SK-N-SH (cell line): ENCODE measurements around the gene IL21R. TPM values are rescaled to one million over a fixed set of nuclear protein-coding genes. Genes with fewer than 3 reads are reported as not detected.

Source experiments
- CTCF ChIA-PET: fragments of 300-600, 350-600 bp; formaldehyde crosslinking; extraction: SDS; loops from one replicate; lab custom pipeline; 2021; lab: Yijun Ruan, JAX
- POLR2A ChIA-PET: fragments of 350-600 bp; sonication (Branson Sonifier 250); formaldehyde crosslinking; extraction: SDS; loops from one replicate; lab custom pipeline; 2020; ENCODE audit warnings: antibody characterized with exemption, inconsistent platforms; lab: Yijun Ruan, JAX
- DNase-seq: peaks from one replicate; pipeline ENCODE4 v3.0.0; 2012
- H2AFZ ChIP-seq: fragments of 200-600 bp; sonication (generic); 2 replicates; pipeline ENCODE4 v1.8.1; 2016; ENCODE audit warnings: antibody characterized with exemption, mild to moderate bottlenecking, low read depth
- H3F3A ChIP-seq: fragments of 200-600 bp; sonication (generic); replicated peaks from 2 replicates; pipeline ENCODE3; 2016; ENCODE audit warnings: antibody characterized with exemption, mild to moderate bottlenecking; ENCODE audit not compliant: insufficient read depth
- H3K27ac ChIP-seq, 2 experiments: fragments of 200-500 bp in 1 of 2; fragments of 200-600 bp in 1 of 2; sonication (Bioruptor generic) in 1 of 2; sonication (generic), shearing (Covaris generic) in 1 of 2; 2 replicates each; pipeline versions ENCODE4 v1.5.1 to v1.6.1; 2014 to 2016; ENCODE audit warnings: low read depth in 2 of 2, inconsistent platforms in 1 of 2, low read length in 1 of 2, mild to moderate bottlenecking in 1 of 2, mixed read lengths in 1 of 2
- H3K27me3 ChIP-seq: fragments of 200-600 bp; sonication (generic), shearing (Covaris generic); 2 replicates; pipeline ENCODE4 v1.6.1; 2016; ENCODE audit warnings: mixed run types; ENCODE audit not compliant: insufficient read depth
- H3K36me3 ChIP-seq, 2 experiments: fragments of 200-500 bp in 1 of 2; fragments of 200-600 bp in 1 of 2; sonication (Bioruptor generic) in 1 of 2; sonication (generic) in 1 of 2; replicated peaks in 1 of 2; 2 replicates each; pipeline versions ENCODE3 to v1.5.1; 2014 to 2016; ENCODE audit warnings: low read length in 1 of 2, mild to moderate bottlenecking in 1 of 2; ENCODE audit not compliant: insufficient read depth in 2 of 2, control insufficient read depth in 1 of 2
- H3K4me1 ChIP-seq, 2 experiments: fragments of 200-500 bp in 1 of 2; fragments of 200-600 bp in 1 of 2; sonication (Bioruptor generic) in 1 of 2; sonication (generic), shearing (Covaris generic) in 1 of 2; 2 replicates each; pipeline versions ENCODE4 v1.5.1 to v1.6.1; 2014 to 2016; ENCODE audit warnings: low read depth in 1 of 2, low read length in 1 of 2, mixed run types in 1 of 2; ENCODE audit not compliant: insufficient read depth in 2 of 2, control insufficient read depth in 1 of 2
- H3K4me2 ChIP-seq: fragments of 200-600 bp; sonication (generic), shearing (Covaris generic); 2 replicates; pipeline ENCODE4 v1.6.1; 2017; ENCODE audit warnings: mixed run types
- H3K4me3 ChIP-seq, 2 experiments: fragments of 200-500 bp in 1 of 2; fragments of 200-600 bp in 1 of 2; sonication (Bioruptor generic) in 1 of 2; sonication (generic), shearing (Covaris generic) in 1 of 2; 2 replicates each; pipeline versions ENCODE4 v1.5.1 to v1.8.1; 2014 to 2016; ENCODE audit warnings: low read depth in 2 of 2, inconsistent platforms in 1 of 2, low read length in 1 of 2, mild to moderate bottlenecking in 1 of 2, mixed read lengths in 1 of 2, moderate library complexity in 1 of 2
- H3K79me2 ChIP-seq: fragments of 200-600 bp; sonication (generic); 2 replicates; pipeline ENCODE4 v1.8.1; 2017; ENCODE audit warnings: mild to moderate bottlenecking; ENCODE audit not compliant: insufficient read depth
- H3K9ac ChIP-seq: fragments of 200-600 bp; sonication (generic); 2 replicates; pipeline ENCODE4 v1.6.1; 2017; ENCODE audit warnings: mixed run types
- H3K9me2 ChIP-seq: fragments of 200-600 bp; sonication (generic); 2 replicates; pipeline ENCODE4 v1.6.1; 2017; ENCODE audit warnings: mixed run types
- H3K9me3 ChIP-seq: fragments of 200-600 bp; sonication (generic); 2 replicates; pipeline ENCODE4 v1.6.1; 2017; ENCODE audit warnings: mixed run types, mild to moderate bottlenecking, moderate library complexity
- H4K20me1 ChIP-seq: fragments of 200-600 bp; sonication (generic); 2 replicates; pipeline ENCODE4 v1.6.1; 2017; ENCODE audit warnings: mild to moderate bottlenecking, mixed run types; ENCODE audit not compliant: insufficient read depth
- CHD2 ChIP-seq: fragments of 150-350 bp; IDR thresholded peaks from 2 replicates; pipeline ENCODE4 v1.6.1; 2018; ENCODE audit warnings: low read length; ENCODE audit not compliant: partially characterized antibody
- EP300 ChIP-seq, 2 experiments: IDR thresholded peaks; 2 replicates each; pipeline versions ENCODE4 v1.4.0 to v1.6.1; 2012; ENCODE audit warnings: borderline replicate concordance in 1 of 2, low read depth in 1 of 2, low read length in 1 of 2
- EZH2phosphoT487 ChIP-seq: fragments of 200-600 bp; sonication (generic); IDR thresholded peaks from 2 replicates; pipeline ENCODE4 v1.6.1; 2017; ENCODE audit warnings: low read depth, mixed run types, mild to moderate bottlenecking, antibody characterized with exemption, moderate library complexity, borderline replicate concordance
- GABPA ChIP-seq: IDR thresholded peaks from 2 replicates; pipeline ENCODE4 v1.4.0; 2012; ENCODE audit warnings: low read depth, mild to moderate bottlenecking
- GATA2 ChIP-seq: sonication (generic); formaldehyde crosslinking; IDR thresholded peaks from 2 replicates; pipeline ENCODE4 v1.5.0; 2020; ENCODE audit warnings: mild to moderate bottlenecking, missing genetic modification reagents
- JUND ChIP-seq: IDR thresholded peaks from 2 replicates; pipeline ENCODE4 v1.4.0; 2012
- MXI1 ChIP-seq: IDR thresholded peaks from 2 replicates; pipeline ENCODE4 v1.6.1; 2012; ENCODE audit warnings: mild to moderate bottlenecking, low read depth, low read length, improper control_type of control experiment
- NRF1 ChIP-seq: IDR thresholded peaks from 2 replicates; pipeline ENCODE4 v1.6.1; 2012; ENCODE audit warnings: low read depth, mild to moderate bottlenecking, low read length
- RCOR1 ChIP-seq: fragments of 150-350 bp; IDR thresholded peaks from 2 replicates; pipeline ENCODE4 v1.6.1; 2017; ENCODE audit warnings: antibody characterized with exemption, low read length
- RFX5 ChIP-seq: IDR thresholded peaks from 2 replicates; pipeline ENCODE4 v1.6.1; 2012; ENCODE audit warnings: mild to moderate bottlenecking, improper control_type of control experiment, low read length
- RXRA ChIP-seq: IDR thresholded peaks from 2 replicates; pipeline ENCODE4 v1.4.0; 2012; ENCODE audit warnings: low read depth, mild to moderate bottlenecking, borderline replicate concordance
- SIN3A ChIP-seq: IDR thresholded peaks from 2 replicates; pipeline ENCODE4 v1.6.1; 2012; ENCODE audit warnings: low read depth, mild to moderate bottlenecking, low read length, moderate library complexity, borderline replicate concordance
- USF1 ChIP-seq: IDR thresholded peaks from 2 replicates; pipeline ENCODE4 v1.4.0; 2012; ENCODE audit warnings: low read depth, borderline replicate concordance
- ZBTB33 ChIP-seq: IDR thresholded peaks from 2 replicates; pipeline ENCODE4 v1.4.0; 2012; ENCODE audit warnings: low read depth, borderline replicate concordance
- WGBS: methylation state at CpG from one replicate; pipeline ENCODE4 v1.1.6; 2017; ENCODE audit warnings: low lambda C conversion rate; 5-methylcytosine and 5-hydroxymethylcytosine counted together
- polyA plus RNA-seq, 3 experiments: library from polyadenylated mRNA; depleted of rRNA; stranded (reverse); fragments of >200 nt; gene quantifications; 2 replicates each; pipeline ENCODE4 v1.2.3, GENCODE V29; 2012
- TF ChIP-seq, protein P1 (sequence below): fragments of 150-350 bp; IDR thresholded peaks from 2 replicates; pipeline ENCODE4 v1.6.1; 2016; ENCODE audit warnings: mild to moderate bottlenecking, low read depth, low read length

IL21R gene
- polyA plus RNA-seq, 1 of the 3 experiments (the other 2 are of a cell fraction) = 0.13 TPM

- 95% methylated on average over 9 of the region's 9 CpGs for WGBS
- H3K9ac ChIP-seq = no peak overlapping the region
Measured at GRCh38 chr16:27485126-27485525, 83.2 kb downstream of the IL21R start.

DNA sequence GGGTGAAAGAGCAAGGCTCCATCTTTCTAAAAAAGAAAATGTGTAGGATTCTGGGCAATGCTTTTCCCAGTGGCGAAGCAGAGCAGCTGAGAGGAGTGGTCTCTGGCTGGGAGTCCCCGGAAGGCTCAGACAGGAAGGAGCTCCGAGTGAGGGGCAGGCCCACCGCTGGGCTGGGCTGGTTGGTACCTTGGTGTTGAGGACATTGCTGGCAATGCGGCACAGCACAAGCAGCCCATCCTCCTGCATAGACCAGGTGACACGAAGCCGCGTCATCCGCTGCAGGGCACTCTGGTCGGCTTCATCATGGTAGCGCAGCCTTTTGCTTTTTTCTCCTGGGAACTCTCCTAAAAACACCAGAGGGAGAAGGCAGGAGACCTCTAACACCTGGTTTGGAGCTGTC is 83.8 kb downstream of the IL21R start:
- H3K27ac ChIP-seq = no peak overlapping the region
- no peak overlapping the region for H3K9ac ChIP-seq
- TF ChIP-seq ZBTB33 (no peak), CHD2 (no peak), USF1 (no peak), GATA2 (CRISPR knock-in tag) (no peak), RCOR1 (no peak)
- TF ChIP-seq, all 33 proteins: peak for 0
- Histone ChIP-seq H3F3A (no peaks in the 10 kb centered on the region), H3K9me3 (no peaks in the 10 kb centered on the region), H3K4me2 (no peak overlapping the region), H3K27me3 (no peaks in the 10 kb centered on the region), H3K9me2 (no peaks in the 10 kb centered on the region), H3K36me3 (peaks cover 64 to 95% of the 10 kb centered on the region in 2 experiments), H2AFZ (no peak overlapping the region), H4K20me1 (no peaks in the 10 kb centered on the region), H3K79me2 (no peaks in the 10 kb centered on the region), H3K4me3 (no peak overlapping the region), H3K4me1 (no peaks in the 10 kb centered on the region)
- ChIA-PET CTCF (interaction anchor here (1.6 kb wide), 1 partner anchor 30 kb away, joined by 5 read pairs; no protein-coding TSS in a partner anchor), POLR2A (no interaction called here)
- no peak for DNase-seq
- WGBS = 100% methylated on average over 5 of the region's 11 CpGs

More at GRCh38 chr16:27485126-27485525, 83.2 kb downstream of the IL21R start:
- H2AFZ ChIP-seq = no peak overlapping the region
- no peak overlapping the region for H3K4me2 ChIP-seq
- H3K79me2 ChIP-seq = no peaks in the 10 kb centered on the region
- no peaks in the 10 kb centered on the region for H3K9me3 ChIP-seq
- no peak for DNase-seq
- no peaks in the 10 kb centered on the region for H3K9me2 ChIP-seq
- H3K4me3 ChIP-seq = no peak overlapping the region
- no peaks in the 10 kb centered on the region for H4K20me1 ChIP-seq
- peaks cover 65 to 95% of the 10 kb centered on the region in 2 experiments for H3K36me3 ChIP-seq
- no peaks in the 10 kb centered on the region for H3K27me3 ChIP-seq
- POLR2A ChIA-PET = no interaction called here
- no peaks in the 10 kb centered on the region for H3F3A ChIP-seq
- TF ChIP-seq EP300 (IDR thresholded peaks at IDR 0.05; ENCODE audit: borderline replicate concordance in 1 of 2, low read depth in 1 of 2, low read length in 1 of 2) (no peak), GABPA (no peak), SIN3A (no peak), RXRA (no peak), NRF1 (no peak), JUND (no peak), MXI1 (no peak), RFX5 (no peak), EZH2phosphoT487 (no peak)
- TF ChIP-seq, protein P1, sequence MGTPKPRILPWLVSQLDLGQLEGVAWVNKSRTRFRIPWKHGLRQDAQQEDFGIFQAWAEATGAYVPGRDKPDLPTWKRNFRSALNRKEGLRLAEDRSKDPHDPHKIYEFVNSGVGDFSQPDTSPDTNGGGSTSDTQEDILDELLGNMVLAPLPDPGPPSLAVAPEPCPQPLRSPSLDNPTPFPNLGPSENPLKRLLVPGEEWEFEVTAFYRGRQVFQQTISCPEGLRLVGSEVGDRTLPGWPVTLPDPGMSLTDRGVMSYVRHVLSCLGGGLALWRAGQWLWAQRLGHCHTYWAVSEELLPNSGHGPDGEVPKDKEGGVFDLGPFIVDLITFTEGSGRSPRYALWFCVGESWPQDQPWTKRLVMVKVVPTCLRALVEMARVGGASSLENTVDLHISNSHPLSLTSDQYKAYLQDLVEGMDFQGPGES = no peak
- TF ChIP-seq, all 33 proteins: peak for 0
- Histone ChIP-seq H3K4me1 (no peaks in the 10 kb centered on the region), H3K27ac (no peak overlapping the region)
- CTCF ChIA-PET = interaction anchor here (1.6 kb wide), 1 partner anchor 31 kb away, joined by 5 read pairs; no protein-coding TSS in a partner anchor
